Sigmoid colon (tissue), 7 donors: ENCODE data around the gene CHMP1A. TPM values are rescaled to one million over a fixed set of nuclear protein-coding genes. Genes with fewer than 3 reads are reported as not detected.
A peak's percentile ranks its signal among the peaks of the same experiment; 100 is the strongest.
"Not testable (repeated sequence)": the region's sequence is repeated elsewhere in the genome, so short reads cannot be mapped to it uniquely, and the experiment has no call there.

Source experiments
- DNase-seq: peaks from one replicate; pipeline ENCODE4 v3.0.0-alpha.2; 2019
- H3K27ac ChIP-seq, 4 donors: fragments of 200-600 bp; sonication (generic); one replicate each; pipeline ENCODE4 v1.5.1; 2016 to 2019; ENCODE audit warnings: mild to moderate bottlenecking in 1 of 4
- H3K27me3 ChIP-seq, 3 donors: fragments of 200-600 bp; sonication (generic); one replicate each; pipeline ENCODE4 v1.5.1; 2019; ENCODE audit warnings: mild to moderate bottlenecking in 1 of 3
- H3K36me3 ChIP-seq, 4 donors: fragments of 200-600 bp; sonication (generic); one replicate each; pipeline ENCODE4 v1.5.1; 2016 to 2019
- H3K4me1 ChIP-seq, 4 donors: fragments of 200-600 bp; sonication (generic); one replicate each; pipeline ENCODE4 v1.5.1; 2017 to 2019
- H3K4me3 ChIP-seq, 4 donors: fragments of 200-600 bp; sonication (generic); one replicate each; pipeline ENCODE4 v1.5.1; 2017 to 2019; ENCODE audit warnings: mild to moderate bottlenecking in 2 of 4, moderate library complexity in 1 of 4
- H3K9me3 ChIP-seq, 4 donors: fragments of 200-600 bp in 3 of 4; sonication (generic) in 3 of 4; one replicate each; pipeline versions ENCODE4 v1.5.1 to v1.6.1; 2013 to 2019
- EP300 ChIP-seq, 4 donors: sonication (generic); formaldehyde crosslinking; IDR thresholded peaks; one replicate each; pipeline ENCODE4 v1.6.1; 2017; ENCODE audit warnings: antibody characterized with exemption in 4 of 4
- POLR2A ChIP-seq, 2 donors: fragments of 450-650 bp; IDR thresholded peaks; one replicate each; pipeline ENCODE4 v1.6.1; 2016; ENCODE audit warnings: antibody characterized with exemption in 2 of 2, mild to moderate bottlenecking in 2 of 2, moderate library complexity in 2 of 2
- POLR2AphosphoS5 ChIP-seq, 4 donors: sonication (generic); formaldehyde crosslinking; IDR thresholded peaks; one replicate each; pipeline ENCODE4 v1.6.1; 2017; ENCODE audit warnings: antibody characterized with exemption in 4 of 4
- WGBS, 2 donors: extraction: QIAGEN DNeasy Blood & Tissue Kit; methylation state at CpG; one replicate each; pipeline ENCODE4 v1.1.7; 2013; 5-methylcytosine and 5-hydroxymethylcytosine counted together
- intact Hi-C: fragments of 100-400 bp; cut with DNase I; formaldehyde crosslinking; loops from one replicate; pipeline ENCODE4 v1.15.1; 2023
- polyA plus RNA-seq, 3 donors: library from polyadenylated mRNA; stranded (reverse); fragments of 200-250 nt; gene quantifications; one replicate each; pipeline ENCODE4 v1.2.3, GENCODE V29; 2013
- total RNA-seq, 4 donors: library from RNA; depleted of rRNA; stranded (reverse); fragments of >200 nt; gene quantifications; one replicate each; pipeline ENCODE4 v1.1.0, GENCODE V29; 2016
- TF ChIP-seq, protein P1 (sequence below), 4 experiments: fragments of 450-650 bp in 3 of 4; fragments of 200-600 bp in 1 of 4; IDR thresholded peaks; one replicate each; pipeline ENCODE4 v1.5.1; 2016 to 2019; ENCODE audit warnings: antibody characterized with exemption in 4 of 4, mild to moderate bottlenecking in 3 of 4, moderate library complexity in 2 of 4
- donor health status: healthy with polysubstance abuse.
- donor health status: Bipolar disorder and iron deficiency.
- donor health status: healthy.

Gene CHMP1A
- total and polyA plus RNA-seq, 7 donors, result 42.8 to 157 (median 75.9) TPM

DNA sequence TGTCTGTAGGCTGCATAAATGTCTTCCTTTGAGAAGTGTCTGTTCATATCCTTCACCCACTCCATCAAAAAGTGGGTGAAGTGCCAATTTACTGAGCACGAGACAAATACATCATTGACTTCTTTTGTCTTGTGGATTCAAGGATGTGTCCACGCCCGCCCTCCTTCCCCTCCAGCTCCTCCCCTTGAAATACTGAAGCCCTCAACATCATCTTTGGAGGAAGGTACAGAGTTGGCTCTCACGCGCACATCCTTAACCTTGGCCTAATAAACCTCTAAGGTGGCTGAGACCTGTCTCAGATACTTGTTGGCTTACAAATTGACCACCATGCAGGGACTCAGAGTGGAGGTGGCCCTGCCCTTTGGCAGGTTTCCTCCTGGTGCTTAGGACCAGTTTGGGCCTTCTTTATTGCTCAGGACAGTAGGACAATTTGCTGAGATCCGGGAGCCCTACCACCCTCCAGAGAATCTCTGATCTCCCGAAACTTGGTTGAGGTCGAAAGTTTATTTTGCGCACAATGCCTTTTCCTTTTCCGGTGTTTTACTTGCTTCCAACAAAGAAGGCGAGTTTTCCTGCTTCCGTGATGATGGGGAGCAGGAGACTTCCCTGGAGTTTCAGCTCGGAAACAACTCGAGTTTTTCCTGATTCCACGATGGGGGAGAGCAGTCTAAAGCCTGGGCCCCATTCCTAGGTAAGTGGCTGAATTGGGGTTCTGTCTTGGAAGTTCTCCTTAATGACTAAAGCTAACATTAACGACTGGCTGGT is 14.9 kb upstream of the CHMP1A start:
- intact Hi-C loops, result no loop called here
- Histone ChIP-seq H3K27me3 (no peaks in the 10 kb centered on the region), H3K4me3 (no peak overlapping the region), H3K36me3 (no peaks in the 10 kb centered on the region), H3K4me1 (no peaks in the 10 kb centered on the region), H3K9me3 (no peaks in the 10 kb centered on the region), H3K27ac (peak overlapping the region in 1 of 4 donors; percentile 8)
- TF ChIP-seq POLR2A (IDR thresholded peaks at IDR 0.05), result no peak
- no peak for TF ChIP-seq EP300 (IDR thresholded peaks at IDR 0.05)
- no peak for TF ChIP-seq POLR2AphosphoS5 (IDR thresholded peaks at IDR 0.05)
- TF ChIP-seq, protein P1, sequence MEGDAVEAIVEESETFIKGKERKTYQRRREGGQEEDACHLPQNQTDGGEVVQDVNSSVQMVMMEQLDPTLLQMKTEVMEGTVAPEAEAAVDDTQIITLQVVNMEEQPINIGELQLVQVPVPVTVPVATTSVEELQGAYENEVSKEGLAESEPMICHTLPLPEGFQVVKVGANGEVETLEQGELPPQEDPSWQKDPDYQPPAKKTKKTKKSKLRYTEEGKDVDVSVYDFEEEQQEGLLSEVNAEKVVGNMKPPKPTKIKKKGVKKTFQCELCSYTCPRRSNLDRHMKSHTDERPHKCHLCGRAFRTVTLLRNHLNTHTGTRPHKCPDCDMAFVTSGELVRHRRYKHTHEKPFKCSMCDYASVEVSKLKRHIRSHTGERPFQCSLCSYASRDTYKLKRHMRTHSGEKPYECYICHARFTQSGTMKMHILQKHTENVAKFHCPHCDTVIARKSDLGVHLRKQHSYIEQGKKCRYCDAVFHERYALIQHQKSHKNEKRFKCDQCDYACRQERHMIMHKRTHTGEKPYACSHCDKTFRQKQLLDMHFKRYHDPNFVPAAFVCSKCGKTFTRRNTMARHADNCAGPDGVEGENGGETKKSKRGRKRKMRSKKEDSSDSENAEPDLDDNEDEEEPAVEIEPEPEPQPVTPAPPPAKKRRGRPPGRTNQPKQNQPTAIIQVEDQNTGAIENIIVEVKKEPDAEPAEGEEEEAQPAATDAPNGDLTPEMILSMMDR (IDR thresholded peaks at IDR 0.05), result no peak
- no peak for DNase-seq
- WGBS, 2 donors, result 93 to 94% methylated on average over 16 of the region's 16 CpGs

DNA sequence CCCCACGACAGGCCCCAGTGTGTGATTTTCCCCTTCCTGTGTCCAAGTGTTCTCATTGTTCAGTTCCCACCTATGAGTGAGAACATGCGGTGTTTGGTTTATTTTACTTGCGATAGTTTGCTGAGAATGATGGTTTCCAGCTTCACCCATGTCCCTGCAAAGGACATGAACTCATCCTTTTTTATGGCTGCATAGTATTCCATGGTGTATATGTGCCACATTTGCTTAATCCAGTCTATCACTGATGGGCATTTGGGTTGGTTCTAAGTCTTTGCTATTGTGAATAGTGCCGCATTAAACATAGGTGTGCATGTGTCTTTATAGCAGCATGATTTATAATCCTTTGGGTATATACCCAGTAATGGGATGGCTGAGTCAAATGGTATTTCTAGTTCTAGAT is 14.1 kb upstream of the CHMP1A start:
- H3K27ac ChIP-seq, H3K9me3 ChIP-seq, intact Hi-C loops, H3K36me3 ChIP-seq, H3K4me1 ChIP-seq, H3K4me3 ChIP-seq, DNase-seq, H3K27me3 ChIP-seq: not testable (repeated sequence)
- 87 to 90% methylated on average over 4 of the region's 4 CpGs for WGBS, 2 donors

DNA sequence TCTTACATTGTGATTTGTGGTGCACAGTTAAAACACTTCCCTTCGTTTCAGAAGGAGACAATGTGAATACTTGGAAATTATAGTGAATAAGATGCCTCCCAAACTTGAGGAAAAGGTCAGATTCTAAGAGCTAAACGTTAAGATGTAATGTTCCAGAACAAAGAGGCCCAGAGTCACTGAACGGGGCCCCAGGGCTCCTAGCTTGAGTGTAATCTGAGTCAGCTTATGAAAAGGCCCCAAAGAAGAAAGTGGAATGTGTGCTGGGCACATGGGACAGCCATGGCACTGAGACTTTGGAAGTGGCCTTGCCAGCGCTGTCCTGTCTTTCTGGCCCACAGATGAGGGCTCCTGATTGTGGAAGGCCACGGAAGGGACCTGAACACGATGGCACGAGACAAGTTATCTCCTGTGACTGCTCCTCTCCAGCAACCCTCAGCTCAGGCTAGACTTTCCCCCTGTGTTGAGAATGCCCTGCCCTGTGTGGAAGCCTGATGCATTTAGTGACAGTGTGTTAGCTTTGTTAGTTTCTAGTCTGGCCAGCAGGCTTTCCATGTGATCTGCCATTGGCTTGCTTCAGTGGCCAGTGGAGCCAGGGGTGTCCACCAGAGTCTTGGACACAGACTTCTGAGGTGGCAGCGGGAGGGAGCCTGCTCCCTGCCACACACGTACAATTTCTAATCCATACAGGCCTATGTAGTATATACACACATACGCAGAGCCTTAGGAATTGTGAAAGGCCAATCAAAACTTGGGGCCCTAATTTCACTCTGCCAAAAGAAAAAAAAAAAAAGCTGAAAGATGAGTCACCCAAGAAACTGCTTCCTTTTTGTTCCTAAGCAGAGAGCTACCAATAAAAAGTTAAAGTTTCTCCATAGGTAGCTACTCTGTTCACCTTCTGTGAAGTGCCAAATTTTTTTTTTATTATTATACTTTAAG is 13.3 kb upstream of the CHMP1A start:
- TF ChIP-seq EP300 (IDR thresholded peaks at IDR 0.05), result no peak
- TF ChIP-seq POLR2A (IDR thresholded peaks at IDR 0.05), result no peak
- TF ChIP-seq, protein P1 (IDR thresholded peaks at IDR 0.05), result no peak
- no peak for TF ChIP-seq POLR2AphosphoS5 (IDR thresholded peaks at IDR 0.05)
- intact Hi-C loops, result no loop called here
- H3K9me3 ChIP-seq, result no peaks in the 10 kb centered on the region
- H3K36me3 ChIP-seq, result no peaks in the 10 kb centered on the region
- DNase-seq, result no peak
- H3K4me1 ChIP-seq, result no peaks in the 10 kb centered on the region
- no peaks in the 10 kb centered on the region for H3K27me3 ChIP-seq
- WGBS, 2 donors, result 83 to 88% methylated on average over 10 of the region's 10 CpGs
- no peak overlapping the region for H3K27ac ChIP-seq
- H3K4me3 ChIP-seq, result no peak overlapping the region

DNA sequence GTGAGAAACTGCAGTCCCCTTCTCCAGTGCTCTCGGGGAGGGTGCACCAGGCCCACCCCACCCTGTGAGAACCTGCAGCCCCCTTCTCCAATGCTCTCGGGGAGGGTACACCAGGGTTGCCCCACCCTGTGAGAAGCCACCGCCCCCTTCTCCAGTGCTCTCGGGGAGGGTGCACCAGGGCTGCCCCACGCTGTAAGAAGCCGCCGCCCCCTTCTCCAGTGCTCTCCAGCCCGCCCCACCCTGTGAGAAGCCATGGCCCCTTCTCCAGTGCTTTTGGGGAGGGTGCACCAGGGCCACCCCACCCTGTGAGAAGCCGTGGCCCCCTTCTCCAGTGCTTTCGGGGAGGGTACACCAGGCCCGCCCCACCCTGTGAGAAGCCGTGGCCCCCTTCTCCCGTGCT is 12.2 kb upstream of the CHMP1A start:
- intact Hi-C loops, result no loop called here
- H3K9me3 ChIP-seq, result no peaks in the 10 kb centered on the region
- WGBS, 2 donors, result 82 to 94% methylated on average over 13 of the region's 13 CpGs
- no peaks in the 10 kb centered on the region for H3K27me3 ChIP-seq
- H3K4me3 ChIP-seq, result no peak overlapping the region
- no peak for DNase-seq
- no peaks in the 10 kb centered on the region for H3K36me3 ChIP-seq
- TF ChIP-seq EP300 (IDR thresholded peaks at IDR 0.05) (no peak), POLR2A (IDR thresholded peaks at IDR 0.05) (no peak), POLR2AphosphoS5 (IDR thresholded peaks at IDR 0.05) (no peak)
- TF ChIP-seq, protein P1 (IDR thresholded peaks at IDR 0.05), result no peak
- H3K27ac ChIP-seq, result no peak overlapping the region
- no peaks in the 10 kb centered on the region for H3K4me1 ChIP-seq

DNA sequence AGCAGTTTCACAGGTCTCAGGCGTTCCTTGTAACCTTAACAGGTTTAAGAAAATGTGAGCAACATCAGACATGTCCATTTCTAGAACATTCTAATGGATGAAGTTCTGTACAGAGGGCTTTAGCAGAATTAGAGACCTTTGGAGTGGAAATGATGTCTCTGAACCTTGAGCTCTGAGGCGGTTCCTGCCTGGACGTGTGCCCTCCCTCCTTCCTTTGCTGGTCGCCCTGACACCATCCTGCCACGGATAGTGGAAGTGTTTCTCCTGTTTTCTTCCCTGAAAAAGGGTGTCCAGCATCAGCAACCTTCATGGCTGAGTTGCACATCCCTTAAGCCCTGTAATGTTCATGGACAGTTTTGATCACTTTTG is 11.3 kb upstream of the CHMP1A start:
- no peak overlapping the region for H3K27ac ChIP-seq
- H3K4me1 ChIP-seq, result no peaks in the 10 kb centered on the region
- no peak overlapping the region for H3K4me3 ChIP-seq
- WGBS, 2 donors, result 46 to 66% methylated on average over 5 of the region's 5 CpGs
- DNase-seq, result no peak
- intact Hi-C loops, result no loop called here
- H3K9me3 ChIP-seq, result no peaks in the 10 kb centered on the region
- peaks cover 0 to under 1% (median 0%) of the 10 kb centered on the region in 4 donors for H3K36me3 ChIP-seq
- no peaks in the 10 kb centered on the region for H3K27me3 ChIP-seq
- TF ChIP-seq, protein P1 (IDR thresholded peaks at IDR 0.05), result no peak
- TF ChIP-seq POLR2AphosphoS5 (IDR thresholded peaks at IDR 0.05), result no peak
- no peak for TF ChIP-seq EP300 (IDR thresholded peaks at IDR 0.05)
- no peak for TF ChIP-seq POLR2A (IDR thresholded peaks at IDR 0.05)
